GM23338 (cell line): ENCODE data around the gene ERP44. TPM values are rescaled to one million over a fixed set of nuclear protein-coding genes. Genes with fewer than 3 reads are reported as not detected.

Experiments
- ATAC-seq: fragments of 200-7000 bp; cut with Tn5 transposase; 3 replicates; pipeline ENCODE4 v1.9.1; 2020
- DNase-seq: peaks from one replicate; pipeline ENCODE4 v3.0.0-alpha.2; 2015; ENCODE audit warnings: low spot score
- H2AFZ ChIP-seq: fragments of 200-600 bp; sonication (generic); 2 replicates; pipeline ENCODE4 v1.8.0; 2016; ENCODE audit warnings: antibody characterized with exemption, mild to moderate bottlenecking, moderate library complexity
- H3F3A ChIP-seq: fragments of 200-600 bp; sonication (generic); replicated peaks from 2 replicates; pipeline ENCODE4 v1.8.0; 2017; ENCODE audit warnings: antibody characterized with exemption, mixed run types, low read depth
- H3K27ac ChIP-seq: fragments of 200-600 bp; sonication (generic); 2 replicates; pipeline ENCODE4 v1.6.1; 2016; ENCODE audit warnings: low read depth
- H3K27me3 ChIP-seq: fragments of 200-600 bp; sonication (generic); 2 replicates; pipeline ENCODE4 v1.8.0; 2016; ENCODE audit warnings: mild to moderate bottlenecking, mixed run types, moderate library complexity; ENCODE audit not compliant: insufficient read depth
- H3K36me3 ChIP-seq: fragments of 200-600 bp; sonication (generic); 2 replicates; pipeline ENCODE4 v1.8.0; 2016; ENCODE audit warnings: mild to moderate bottlenecking; ENCODE audit not compliant: insufficient read depth
- H3K4me1 ChIP-seq: fragments of 200-600 bp; sonication (generic); 2 replicates; pipeline ENCODE4 v1.8.0; 2016; ENCODE audit warnings: mild to moderate bottlenecking, moderate library complexity; ENCODE audit not compliant: insufficient read depth
- H3K4me2 ChIP-seq: fragments of 200-600 bp; sonication (generic); 2 replicates; pipeline ENCODE4 v1.7.1; 2017; ENCODE audit warnings: mixed run types
- H3K4me3 ChIP-seq: fragments of 200-600 bp; sonication (generic); 2 replicates; pipeline ENCODE4 v1.6.1; 2016; ENCODE audit warnings: mixed run types
- H3K79me2 ChIP-seq: fragments of 200-600 bp; sonication (generic); replicated peaks from 2 replicates; pipeline ENCODE4 v1.8.0; 2017; ENCODE audit warnings: mild to moderate bottlenecking; ENCODE audit not compliant: insufficient read depth
- H3K9me2 ChIP-seq: fragments of 200-600 bp; sonication (generic); 2 replicates; pipeline ENCODE4 v1.8.0; 2017; ENCODE audit not compliant: insufficient read depth
- H4K20me1 ChIP-seq: fragments of 200-600 bp; sonication (generic); replicated peaks from 2 replicates; pipeline ENCODE4 v1.8.0; 2017; ENCODE audit warnings: mild to moderate bottlenecking; ENCODE audit not compliant: insufficient read depth
- H3K27ac Mint-ChIP-seq: 2 replicates; pipeline ENCODE4 v1.8.0; 2020; ENCODE audit warnings: inconsistent platforms, mild to moderate bottlenecking, moderate library complexity, mixed read lengths
- H3K27me3 Mint-ChIP-seq: 3 replicates; pipeline ENCODE4 v1.8.0; 2022; ENCODE audit warnings: low read depth, mild to moderate bottlenecking, moderate library complexity, mixed read lengths, inconsistent platforms; ENCODE audit not compliant: insufficient read depth, poor library complexity
- H3K36me3 Mint-ChIP-seq: 3 replicates; pipeline ENCODE4 v1.8.0; 2021; ENCODE audit warnings: low read depth, mild to moderate bottlenecking, inconsistent platforms, moderate library complexity, mixed read lengths
- H3K4me1 Mint-ChIP-seq: 3 replicates; pipeline ENCODE4 v1.8.0; 2020; ENCODE audit warnings: mild to moderate bottlenecking, inconsistent platforms, mixed read lengths
- H3K4me3 Mint-ChIP-seq: 3 replicates; pipeline ENCODE4 v1.8.0; 2021; ENCODE audit warnings: moderate library complexity, mild to moderate bottlenecking, inconsistent platforms, mixed read lengths
- H3K9me3 Mint-ChIP-seq: 3 replicates; pipeline ENCODE4 v1.8.0; 2020; ENCODE audit warnings: moderate library complexity, mild to moderate bottlenecking, inconsistent platforms, mixed read lengths
- CREB1 ChIP-seq: fragments of 250-450 bp; sonication (Bioruptor Pico); IDR thresholded peaks from 2 replicates; pipeline ENCODE4 v1.5.0; 2020; ENCODE audit warnings: low read depth, mild to moderate bottlenecking, moderate library complexity
- EZH2 ChIP-seq: fragments of 200-600 bp; sonication (generic); IDR thresholded peaks from one replicate; pipeline ENCODE4 v1.8.0; 2017; ENCODE audit warnings: antibody characterized with exemption, mild to moderate bottlenecking, low read depth; ENCODE audit not compliant: unreplicated experiment
- EZH2phosphoT487 ChIP-seq: fragments of 200-600 bp; sonication (generic); IDR thresholded peaks from one replicate; pipeline ENCODE4 v1.8.1; 2018; ENCODE audit warnings: antibody characterized with exemption; ENCODE audit not compliant: unreplicated experiment
- JUNB ChIP-seq: IDR thresholded peaks from one replicate; pipeline ENCODE4 v1.6.1; 2016; ENCODE audit warnings: antibody characterized with exemption; ENCODE audit not compliant: unreplicated experiment
- POLR2AphosphoS5 ChIP-seq: IDR thresholded peaks from 2 replicates; pipeline ENCODE4 v1.6.1; 2016; ENCODE audit warnings: antibody characterized with exemption, low read depth
- STAT1 ChIP-seq: IDR thresholded peaks from one replicate; pipeline ENCODE4 v1.6.1; 2016; ENCODE audit warnings: antibody characterized with exemption; ENCODE audit not compliant: unreplicated experiment
- ZNF114 ChIP-seq: fragments of 250-450 bp; sonication (Bioruptor Pico); IDR thresholded peaks from 2 replicates; pipeline ENCODE4 v1.5.0; 2020; ENCODE audit warnings: mild to moderate bottlenecking, moderate library complexity
- ZNF331 ChIP-seq: fragments of 250-450 bp; sonication (Bioruptor Pico); IDR thresholded peaks from 2 replicates; pipeline ENCODE4 v1.5.0; 2020; ENCODE audit warnings: low read depth, mild to moderate bottlenecking, moderate library complexity
- polyA plus RNA-seq: library from polyadenylated mRNA; unstranded; fragments of >200 nt; fragmentation: Nextera tagmentation; extraction: Ambion mirVana; gene quantifications from 2 replicates; pipeline ENCODE4 v1.2.1, GENCODE V29; 2016
- total RNA-seq: library from RNA; depleted of rRNA; stranded (reverse); fragments of >200 nt; shearing (Covaris generic); gene quantifications from 2 replicates; pipeline ENCODE4 v1.2.3, GENCODE V29; 2014
- TF ChIP-seq, protein P1 (sequence below), 2 experiments: fragments of 200-600 bp in 1 of 2; sonication (generic) in 1 of 2; conservative IDR thresholded peaks; 2 replicates each; pipeline versions ENCODE4 v1.5.1 to v1.6.1; 2016 to 2017; ENCODE audit warnings: antibody characterized with exemption in 2 of 2, low read depth in 2 of 2, mild to moderate bottlenecking in 2 of 2, moderate library complexity in 1 of 2
- TF ChIP-seq, protein P2 (sequence below): IDR thresholded peaks from one replicate; pipeline ENCODE4 v1.6.1; 2018; ENCODE audit warnings: antibody characterized with exemption; ENCODE audit not compliant: unreplicated experiment
- TF ChIP-seq, protein P3 (sequence below): IDR thresholded peaks from 2 replicates; pipeline ENCODE4 v1.6.1; 2016; ENCODE audit warnings: antibody characterized with exemption
- TF ChIP-seq, protein P4 (sequence below): fragments of 250-450 bp; sonication (Bioruptor Pico); IDR thresholded peaks from 2 replicates; pipeline ENCODE4 v1.5.0; 2020; ENCODE audit warnings: mild to moderate bottlenecking, moderate library complexity

The ERP44 gene
- total and polyA plus RNA-seq, 2 experiments from 2014 or later: 13.0 to 24.1 TPM

DNA sequence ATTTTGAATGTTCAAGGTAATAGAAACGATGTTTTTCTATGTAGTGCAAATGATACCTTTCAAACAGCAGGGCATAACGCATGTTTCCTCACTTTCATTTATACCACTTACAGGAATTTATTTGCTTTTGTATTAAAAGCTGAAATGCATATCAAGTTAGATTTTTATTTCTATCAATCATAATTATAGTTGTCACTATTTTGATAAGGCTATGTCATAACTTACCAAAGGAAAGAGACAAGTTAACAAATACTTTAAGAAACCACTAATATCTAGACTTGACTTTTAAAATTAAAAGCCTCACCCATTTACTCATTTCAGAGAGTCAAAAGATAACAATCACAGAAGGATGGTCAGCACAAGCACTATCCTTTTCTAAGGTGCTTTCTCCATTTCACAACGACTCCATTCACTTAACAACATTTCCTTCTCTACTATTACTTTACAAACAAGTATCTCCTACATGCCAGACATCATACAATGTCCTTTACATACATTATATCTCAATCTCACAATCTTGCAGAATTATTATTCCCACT, 12.6 kb downstream of the ERP44 start:
- ATAC-seq: no peak
- no peak for DNase-seq
- H3F3A ChIP-seq: no peaks in the 10 kb centered on the region
- H3K4me3 ChIP-seq: no peak overlapping the region
- Mint-ChIP-seq H3K36me3 (no peaks in the 10 kb centered on the region), H3K27me3 (peaks cover 2% of the 10 kb centered on the region), H3K4me3 (no peak overlapping the region), H3K9me3 (no peaks in the 10 kb centered on the region), H3K4me1 (peaks cover 31% of the 10 kb centered on the region), H3K27ac (no peak overlapping the region)
- no peak overlapping the region for H2AFZ ChIP-seq
- TF ChIP-seq POLR2AphosphoS5 (no peak), ZNF331 (no peak), EZH2 (no peak), STAT1 (no peak), EZH2phosphoT487 (no peak), JUNB (no peak), CREB1 (no peak), ZNF114 (CRISPR knock-in tag) (no peak)
- TF ChIP-seq, protein P1, sequence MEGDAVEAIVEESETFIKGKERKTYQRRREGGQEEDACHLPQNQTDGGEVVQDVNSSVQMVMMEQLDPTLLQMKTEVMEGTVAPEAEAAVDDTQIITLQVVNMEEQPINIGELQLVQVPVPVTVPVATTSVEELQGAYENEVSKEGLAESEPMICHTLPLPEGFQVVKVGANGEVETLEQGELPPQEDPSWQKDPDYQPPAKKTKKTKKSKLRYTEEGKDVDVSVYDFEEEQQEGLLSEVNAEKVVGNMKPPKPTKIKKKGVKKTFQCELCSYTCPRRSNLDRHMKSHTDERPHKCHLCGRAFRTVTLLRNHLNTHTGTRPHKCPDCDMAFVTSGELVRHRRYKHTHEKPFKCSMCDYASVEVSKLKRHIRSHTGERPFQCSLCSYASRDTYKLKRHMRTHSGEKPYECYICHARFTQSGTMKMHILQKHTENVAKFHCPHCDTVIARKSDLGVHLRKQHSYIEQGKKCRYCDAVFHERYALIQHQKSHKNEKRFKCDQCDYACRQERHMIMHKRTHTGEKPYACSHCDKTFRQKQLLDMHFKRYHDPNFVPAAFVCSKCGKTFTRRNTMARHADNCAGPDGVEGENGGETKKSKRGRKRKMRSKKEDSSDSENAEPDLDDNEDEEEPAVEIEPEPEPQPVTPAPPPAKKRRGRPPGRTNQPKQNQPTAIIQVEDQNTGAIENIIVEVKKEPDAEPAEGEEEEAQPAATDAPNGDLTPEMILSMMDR (conservative IDR thresholded peaks at IDR 0.05; ENCODE audit: low read depth in 2 of 2): no peak
- TF ChIP-seq, protein P2, sequence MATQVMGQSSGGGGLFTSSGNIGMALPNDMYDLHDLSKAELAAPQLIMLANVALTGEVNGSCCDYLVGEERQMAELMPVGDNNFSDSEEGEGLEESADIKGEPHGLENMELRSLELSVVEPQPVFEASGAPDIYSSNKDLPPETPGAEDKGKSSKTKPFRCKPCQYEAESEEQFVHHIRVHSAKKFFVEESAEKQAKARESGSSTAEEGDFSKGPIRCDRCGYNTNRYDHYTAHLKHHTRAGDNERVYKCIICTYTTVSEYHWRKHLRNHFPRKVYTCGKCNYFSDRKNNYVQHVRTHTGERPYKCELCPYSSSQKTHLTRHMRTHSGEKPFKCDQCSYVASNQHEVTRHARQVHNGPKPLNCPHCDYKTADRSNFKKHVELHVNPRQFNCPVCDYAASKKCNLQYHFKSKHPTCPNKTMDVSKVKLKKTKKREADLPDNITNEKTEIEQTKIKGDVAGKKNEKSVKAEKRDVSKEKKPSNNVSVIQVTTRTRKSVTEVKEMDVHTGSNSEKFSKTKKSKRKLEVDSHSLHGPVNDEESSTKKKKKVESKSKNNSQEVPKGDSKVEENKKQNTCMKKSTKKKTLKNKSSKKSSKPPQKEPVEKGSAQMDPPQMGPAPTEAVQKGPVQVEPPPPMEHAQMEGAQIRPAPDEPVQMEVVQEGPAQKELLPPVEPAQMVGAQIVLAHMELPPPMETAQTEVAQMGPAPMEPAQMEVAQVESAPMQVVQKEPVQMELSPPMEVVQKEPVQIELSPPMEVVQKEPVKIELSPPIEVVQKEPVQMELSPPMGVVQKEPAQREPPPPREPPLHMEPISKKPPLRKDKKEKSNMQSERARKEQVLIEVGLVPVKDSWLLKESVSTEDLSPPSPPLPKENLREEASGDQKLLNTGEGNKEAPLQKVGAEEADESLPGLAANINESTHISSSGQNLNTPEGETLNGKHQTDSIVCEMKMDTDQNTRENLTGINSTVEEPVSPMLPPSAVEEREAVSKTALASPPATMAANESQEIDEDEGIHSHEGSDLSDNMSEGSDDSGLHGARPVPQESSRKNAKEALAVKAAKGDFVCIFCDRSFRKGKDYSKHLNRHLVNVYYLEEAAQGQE: no peak
- TF ChIP-seq, protein P3, sequence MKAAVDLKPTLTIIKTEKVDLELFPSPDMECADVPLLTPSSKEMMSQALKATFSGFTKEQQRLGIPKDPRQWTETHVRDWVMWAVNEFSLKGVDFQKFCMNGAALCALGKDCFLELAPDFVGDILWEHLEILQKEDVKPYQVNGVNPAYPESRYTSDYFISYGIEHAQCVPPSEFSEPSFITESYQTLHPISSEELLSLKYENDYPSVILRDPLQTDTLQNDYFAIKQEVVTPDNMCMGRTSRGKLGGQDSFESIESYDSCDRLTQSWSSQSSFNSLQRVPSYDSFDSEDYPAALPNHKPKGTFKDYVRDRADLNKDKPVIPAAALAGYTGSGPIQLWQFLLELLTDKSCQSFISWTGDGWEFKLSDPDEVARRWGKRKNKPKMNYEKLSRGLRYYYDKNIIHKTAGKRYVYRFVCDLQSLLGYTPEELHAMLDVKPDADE: no peak
- TF ChIP-seq, protein P4, sequence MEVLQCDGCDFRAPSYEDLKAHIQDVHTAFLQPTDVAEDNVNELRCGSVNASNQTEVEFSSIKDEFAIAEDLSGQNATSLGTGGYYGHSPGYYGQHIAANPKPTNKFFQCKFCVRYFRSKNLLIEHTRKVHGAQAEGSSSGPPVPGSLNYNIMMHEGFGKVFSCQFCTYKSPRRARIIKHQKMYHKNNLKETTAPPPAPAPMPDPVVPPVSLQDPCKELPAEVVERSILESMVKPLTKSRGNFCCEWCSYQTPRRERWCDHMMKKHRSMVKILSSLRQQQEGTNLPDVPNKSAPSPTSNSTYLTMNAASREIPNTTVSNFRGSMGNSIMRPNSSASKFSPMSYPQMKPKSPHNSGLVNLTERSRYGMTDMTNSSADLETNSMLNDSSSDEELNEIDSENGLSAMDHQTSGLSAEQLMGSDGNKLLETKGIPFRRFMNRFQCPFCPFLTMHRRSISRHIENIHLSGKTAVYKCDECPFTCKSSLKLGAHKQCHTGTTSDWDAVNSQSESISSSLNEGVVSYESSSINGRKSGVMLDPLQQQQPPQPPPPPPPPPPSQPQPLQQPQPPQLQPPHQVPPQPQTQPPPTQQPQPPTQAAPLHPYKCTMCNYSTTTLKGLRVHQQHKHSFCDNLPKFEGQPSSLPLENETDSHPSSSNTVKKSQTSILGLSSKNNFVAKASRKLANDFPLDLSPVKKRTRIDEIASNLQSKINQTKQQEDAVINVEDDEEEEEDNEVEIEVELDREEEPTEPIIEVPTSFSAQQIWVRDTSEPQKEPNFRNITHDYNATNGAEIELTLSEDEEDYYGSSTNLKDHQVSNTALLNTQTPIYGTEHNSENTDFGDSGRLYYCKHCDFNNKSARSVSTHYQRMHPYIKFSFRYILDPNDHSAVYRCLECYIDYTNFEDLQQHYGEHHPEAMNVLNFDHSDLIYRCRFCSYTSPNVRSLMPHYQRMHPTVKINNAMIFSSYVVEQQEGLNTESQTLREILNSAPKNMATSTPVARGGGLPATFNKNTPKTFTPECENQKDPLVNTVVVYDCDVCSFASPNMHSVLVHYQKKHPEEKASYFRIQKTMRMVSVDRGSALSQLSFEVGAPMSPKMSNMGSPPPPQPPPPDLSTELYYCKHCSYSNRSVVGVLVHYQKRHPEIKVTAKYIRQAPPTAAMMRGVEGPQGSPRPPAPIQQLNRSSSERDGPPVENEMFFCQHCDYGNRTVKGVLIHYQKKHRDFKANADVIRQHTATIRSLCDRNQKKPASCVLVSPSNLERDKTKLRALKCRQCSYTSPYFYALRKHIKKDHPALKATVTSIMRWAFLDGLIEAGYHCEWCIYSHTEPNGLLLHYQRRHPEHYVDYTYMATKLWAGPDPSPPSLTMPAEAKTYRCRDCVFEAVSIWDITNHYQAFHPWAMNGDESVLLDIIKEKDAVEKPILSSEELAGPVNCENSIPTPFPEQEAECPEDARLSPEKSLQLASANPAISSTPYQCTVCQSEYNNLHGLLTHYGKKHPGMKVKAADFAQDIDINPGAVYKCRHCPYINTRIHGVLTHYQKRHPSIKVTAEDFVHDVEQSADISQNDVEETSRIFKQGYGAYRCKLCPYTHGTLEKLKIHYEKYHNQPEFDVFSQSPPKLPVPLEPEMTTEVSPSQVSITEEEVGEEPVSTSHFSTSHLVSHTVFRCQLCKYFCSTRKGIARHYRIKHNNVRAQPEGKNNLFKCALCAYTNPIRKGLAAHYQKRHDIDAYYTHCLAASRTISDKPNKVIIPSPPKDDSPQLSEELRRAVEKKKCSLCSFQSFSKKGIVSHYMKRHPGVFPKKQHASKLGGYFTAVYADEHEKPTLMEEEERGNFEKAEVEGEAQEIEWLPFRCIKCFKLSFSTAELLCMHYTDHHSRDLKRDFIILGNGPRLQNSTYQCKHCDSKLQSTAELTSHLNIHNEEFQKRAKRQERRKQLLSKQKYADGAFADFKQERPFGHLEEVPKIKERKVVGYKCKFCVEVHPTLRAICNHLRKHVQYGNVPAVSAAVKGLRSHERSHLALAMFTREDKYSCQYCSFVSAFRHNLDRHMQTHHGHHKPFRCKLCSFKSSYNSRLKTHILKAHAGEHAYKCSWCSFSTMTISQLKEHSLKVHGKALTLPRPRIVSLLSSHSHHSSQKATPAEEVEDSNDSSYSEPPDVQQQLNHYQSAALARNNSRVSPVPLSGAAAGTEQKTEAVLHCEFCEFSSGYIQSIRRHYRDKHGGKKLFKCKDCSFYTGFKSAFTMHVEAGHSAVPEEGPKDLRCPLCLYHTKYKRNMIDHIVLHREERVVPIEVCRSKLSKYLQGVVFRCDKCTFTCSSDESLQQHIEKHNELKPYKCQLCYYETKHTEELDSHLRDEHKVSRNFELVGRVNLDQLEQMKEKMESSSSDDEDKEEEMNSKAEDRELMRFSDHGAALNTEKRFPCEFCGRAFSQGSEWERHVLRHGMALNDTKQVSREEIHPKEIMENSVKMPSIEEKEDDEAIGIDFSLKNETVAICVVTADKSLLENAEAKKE (CRISPR knock-in tag): no peak
- H3K27ac ChIP-seq: no peak overlapping the region
- H3K27me3 ChIP-seq: no peaks in the 10 kb centered on the region
- H4K20me1 ChIP-seq: no peaks in the 10 kb centered on the region
- no peaks in the 10 kb centered on the region for H3K9me2 ChIP-seq
- H3K4me2 ChIP-seq: no peak overlapping the region
- no peaks in the 10 kb centered on the region for H3K36me3 ChIP-seq
- H3K4me1 ChIP-seq: peaks cover 28% of the 10 kb centered on the region
- peaks cover 65% of the 10 kb centered on the region for H3K79me2 ChIP-seq
